ENCODE results near the gene SPSB1.

The SPSB1 gene

DNA sequence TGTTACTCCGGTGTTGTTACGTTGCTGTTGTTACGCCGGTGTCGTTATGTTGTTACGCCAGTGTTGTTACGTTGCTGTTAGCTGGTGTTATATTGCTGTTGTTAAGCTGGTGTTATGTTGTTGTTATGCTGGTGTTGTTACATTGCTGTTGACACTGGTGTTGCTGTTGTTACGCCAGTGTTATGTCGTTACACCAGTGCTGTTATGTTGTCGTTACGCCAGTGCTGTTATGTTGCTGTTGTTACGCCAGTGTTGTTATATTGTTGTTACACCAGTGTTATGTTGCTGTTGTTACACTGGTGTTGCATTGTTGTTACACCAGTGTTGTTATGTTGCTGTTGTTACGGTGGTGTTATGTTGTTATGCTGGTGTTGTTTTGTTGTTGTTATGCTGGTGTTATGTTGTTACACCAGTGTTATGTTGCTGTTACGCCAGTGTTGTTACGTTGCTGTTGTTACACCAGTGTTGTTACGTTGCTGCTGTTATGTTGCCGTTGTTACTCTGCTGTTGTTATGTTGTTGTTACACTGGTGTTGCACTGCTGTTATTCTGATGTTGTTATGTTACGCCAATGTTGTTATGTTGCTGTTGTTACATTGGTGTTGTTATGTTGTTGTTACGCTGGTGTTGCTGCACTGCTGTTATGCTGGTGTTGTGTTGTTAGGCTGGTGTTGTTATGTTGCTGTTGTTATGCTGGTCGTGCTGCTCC, 32.5 kb upstream of the SPSB1 start:
- DNase-seq, result no peak

DNA sequence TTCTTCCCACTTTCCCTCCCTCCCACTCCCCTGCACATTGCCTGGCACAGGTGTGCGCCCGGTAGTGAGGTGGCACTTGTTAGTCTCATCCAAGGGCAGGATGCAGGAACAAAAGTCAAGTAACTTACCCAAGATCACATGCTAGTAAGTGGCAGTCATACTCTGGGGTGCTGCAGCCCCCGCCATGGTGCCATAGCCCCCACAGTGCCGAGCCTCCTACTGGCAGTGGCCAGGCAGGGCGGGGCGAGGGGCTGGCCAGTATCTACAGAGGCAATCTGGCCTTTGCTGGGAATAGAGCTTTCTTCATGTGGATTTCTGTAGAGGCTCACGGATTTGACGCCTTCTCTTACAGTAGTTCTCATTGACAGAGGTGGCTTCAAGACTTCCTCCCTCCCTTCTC, 31.2 kb upstream of the SPSB1 start:
- no peak for DNase-seq

GRCh38 chr1:9262096-9262986, 30.4 kb upstream of the SPSB1 start:
- DNase-seq, result no peak

DNA sequence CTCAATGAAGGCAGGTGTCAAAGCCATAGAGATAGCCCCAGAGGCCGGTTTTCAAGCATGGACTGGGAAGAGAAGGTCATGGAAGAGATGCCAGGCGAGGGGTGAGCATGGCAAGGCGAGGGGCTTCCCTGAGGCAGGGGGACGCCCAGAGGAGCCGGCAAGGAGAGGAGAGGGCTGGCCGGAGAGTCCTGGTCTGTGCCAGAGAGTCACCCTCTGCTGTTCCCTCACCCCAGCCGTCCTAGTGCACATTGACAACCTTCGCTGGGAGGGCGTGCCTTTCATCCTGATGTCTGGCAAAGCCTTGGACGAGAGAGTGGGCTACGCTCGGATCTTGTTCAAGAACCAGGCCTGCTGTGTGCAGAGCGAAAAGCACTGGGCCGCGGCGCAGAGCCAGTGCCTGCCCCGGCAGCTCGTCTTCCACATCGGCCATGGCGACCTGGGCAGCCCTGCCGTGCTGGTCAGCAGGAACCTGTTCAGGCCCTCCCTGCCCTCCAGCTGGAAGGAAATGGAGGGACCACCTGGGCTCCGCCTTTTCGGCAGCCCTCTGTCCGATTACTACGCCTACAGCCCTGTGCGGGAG, 29.3 kb upstream of the SPSB1 start:
- DNase-seq, result no peak

- DNase-seq, result no peak
These were observed 28.5 kb upstream of the SPSB1 start for GRCh38 chr1:9263984-9264872.

- DNase-seq, result no peak
These were observed 27.7 kb upstream of the SPSB1 start for GRCh38 chr1:9265037-9265436.

DNA sequence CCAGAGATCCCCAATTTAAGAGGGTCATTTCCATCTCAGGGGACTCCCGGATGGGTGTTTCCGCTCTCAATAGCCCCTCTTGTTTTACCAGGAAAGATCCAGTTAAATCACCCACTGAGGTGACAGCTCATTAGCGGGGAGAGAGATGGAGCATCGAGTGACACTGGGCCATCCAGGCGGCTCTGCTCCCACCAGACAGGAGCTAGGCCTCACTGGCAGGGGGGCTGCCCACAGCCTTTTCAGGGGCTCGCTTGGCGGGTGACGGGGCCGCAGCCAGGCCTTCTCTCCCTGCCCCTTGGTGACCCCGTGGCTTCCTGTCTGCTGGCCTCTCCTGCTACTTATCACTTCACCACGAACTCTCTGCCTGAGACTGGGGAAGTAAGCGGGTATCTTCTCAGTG, 26.7 kb upstream of the SPSB1 start:
- no peak for DNase-seq

DNA sequence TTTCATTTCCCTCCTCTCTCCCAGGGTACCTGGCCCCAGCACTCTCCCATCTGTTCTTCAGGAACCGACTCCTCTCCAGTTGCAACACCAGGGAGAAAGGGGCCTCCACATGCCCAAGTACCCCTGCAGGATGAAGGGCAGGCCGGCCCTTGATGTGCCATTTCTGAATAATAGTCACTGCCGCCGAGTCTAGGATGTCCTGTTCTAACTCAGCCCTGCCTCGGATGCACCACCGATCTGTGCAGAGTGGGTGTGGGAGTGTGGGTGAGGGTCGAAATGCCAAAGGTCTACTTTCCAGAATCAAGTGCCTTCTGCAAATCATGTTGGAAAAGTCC, 25.4 kb upstream of the SPSB1 start:
- DNase-seq, result no peak

GRCh38 chr1:9267827-9268581, 24.7 kb upstream of the SPSB1 start:
- no peak for DNase-seq

DNA sequence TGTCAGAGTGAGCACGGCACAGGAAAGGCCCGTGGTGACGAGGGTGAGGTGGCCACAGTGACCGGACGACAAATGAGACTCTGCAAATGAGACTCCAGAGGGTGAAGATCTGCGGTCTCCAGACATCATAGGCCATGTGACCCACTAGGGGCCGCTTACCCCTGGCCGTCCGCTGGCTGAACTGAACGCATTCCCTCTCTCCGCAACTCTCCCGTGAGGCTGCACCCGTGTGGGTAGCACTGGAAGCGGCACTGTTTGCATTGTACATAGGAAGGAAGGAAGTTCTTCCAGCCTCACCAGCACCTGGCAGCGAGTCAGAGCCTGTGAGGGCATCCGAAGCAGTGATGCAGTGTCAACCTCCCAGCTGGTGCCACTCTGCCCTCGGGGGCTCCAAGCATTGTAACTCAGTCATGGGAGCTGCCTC, 23.6 kb upstream of the SPSB1 start:
- no peak for DNase-seq

DNA sequence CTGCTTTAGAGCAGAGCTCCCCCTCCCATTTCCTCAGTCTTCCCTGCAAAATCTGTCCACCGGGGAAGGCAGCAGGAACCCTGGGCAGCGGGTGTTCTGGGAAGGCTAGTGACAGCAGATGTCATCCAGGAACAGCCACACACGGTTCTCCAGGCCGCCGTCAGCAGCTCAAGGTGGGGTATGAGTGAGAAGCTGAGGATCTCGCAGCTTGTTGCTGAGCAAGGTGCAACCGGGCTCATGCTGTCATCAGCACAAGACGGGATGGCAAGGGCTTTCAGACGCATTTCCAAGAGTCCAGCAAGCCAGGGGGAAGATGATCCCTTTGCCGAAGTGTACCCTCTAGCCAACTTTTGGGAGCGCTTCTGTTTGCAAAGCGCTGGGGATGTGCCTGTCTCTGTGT, 23.0 kb upstream of the SPSB1 start:
- DNase-seq, result no peak

DNA sequence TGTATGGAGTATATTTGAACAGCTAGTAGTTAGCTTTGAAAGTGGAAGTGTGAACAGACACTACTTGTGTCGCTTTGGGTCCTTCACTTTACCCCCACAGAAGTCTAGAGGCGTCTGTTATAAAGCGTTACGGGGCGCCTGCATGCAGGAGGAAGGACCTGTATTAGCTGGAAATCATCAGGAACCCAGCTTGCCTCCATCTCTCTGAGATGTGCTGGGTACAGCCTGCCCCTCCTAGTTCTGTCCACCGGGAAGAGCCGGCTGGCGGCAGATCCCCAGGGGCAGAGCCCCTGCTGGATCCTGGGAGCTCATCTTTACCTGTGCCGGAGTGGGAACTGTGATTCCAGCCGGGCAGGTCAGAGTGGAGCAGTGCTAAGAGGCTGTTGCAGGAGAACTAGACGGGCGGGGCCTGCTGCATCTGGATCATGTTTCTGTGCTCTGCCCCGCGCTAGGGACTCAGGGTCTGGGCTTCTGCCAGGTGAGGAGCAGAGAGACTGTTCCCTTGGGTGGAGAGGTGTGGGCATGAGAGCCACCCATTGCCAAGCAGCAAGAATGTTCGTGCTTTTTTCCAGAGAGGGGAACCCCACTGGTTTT, 22.3 kb upstream of the SPSB1 start:
- no peak for DNase-seq

DNA sequence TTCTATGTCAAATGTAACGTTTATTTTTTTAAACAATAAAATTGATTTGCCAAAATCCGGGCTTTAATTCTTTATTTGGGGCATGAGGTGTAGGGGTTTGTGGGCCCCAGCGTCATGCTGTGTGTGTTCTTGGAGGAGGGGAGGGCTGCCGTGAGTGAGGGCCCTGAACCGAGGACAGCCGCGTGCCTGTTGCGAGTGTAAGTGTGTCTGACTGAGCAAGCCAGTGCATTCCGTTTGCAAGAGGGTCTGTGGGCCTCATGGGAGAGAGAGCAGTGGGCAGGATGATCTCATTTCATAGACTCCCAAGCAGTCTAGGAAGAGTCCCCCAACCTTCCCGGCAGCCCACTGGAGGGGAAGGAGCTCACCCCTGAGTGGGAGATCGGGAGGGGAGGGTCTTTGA, 21.4 kb upstream of the SPSB1 start:
- DNase-seq, result no peak

GRCh38 chr1:9271861-9272595, 20.7 kb upstream of the SPSB1 start:
- no peak for DNase-seq

GRCh38 chr1:9273177-9273576, 19.5 kb upstream of the SPSB1 start:
- DNase-seq, result no peak

GRCh38 chr1:9275161-9275560, 17.5 kb upstream of the SPSB1 start:
- no peak for DNase-seq

DNA sequence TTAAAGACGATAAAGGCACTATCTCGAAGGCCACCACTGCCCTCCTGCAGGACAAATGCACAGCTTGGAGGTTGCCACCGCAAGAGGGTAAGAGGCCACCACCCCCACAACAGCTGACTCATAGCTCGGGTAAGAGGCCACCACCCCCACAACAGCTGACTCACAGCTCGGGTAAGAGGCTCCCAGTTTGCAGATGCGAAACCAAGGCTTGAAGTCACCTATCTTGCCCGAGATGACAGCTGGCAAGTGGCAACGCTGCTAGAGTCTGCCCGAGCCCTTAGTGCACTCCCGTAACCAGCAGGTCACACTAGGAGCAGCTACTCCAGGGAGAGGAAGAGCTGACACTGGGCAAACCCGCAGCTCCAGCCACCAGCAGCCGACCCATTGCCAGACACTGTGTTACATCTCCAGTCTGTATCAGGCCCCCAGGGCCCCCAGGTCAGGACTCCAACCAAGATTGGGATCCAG, 17.1 kb upstream of the SPSB1 start:
- DNase-seq, result no peak

DNA sequence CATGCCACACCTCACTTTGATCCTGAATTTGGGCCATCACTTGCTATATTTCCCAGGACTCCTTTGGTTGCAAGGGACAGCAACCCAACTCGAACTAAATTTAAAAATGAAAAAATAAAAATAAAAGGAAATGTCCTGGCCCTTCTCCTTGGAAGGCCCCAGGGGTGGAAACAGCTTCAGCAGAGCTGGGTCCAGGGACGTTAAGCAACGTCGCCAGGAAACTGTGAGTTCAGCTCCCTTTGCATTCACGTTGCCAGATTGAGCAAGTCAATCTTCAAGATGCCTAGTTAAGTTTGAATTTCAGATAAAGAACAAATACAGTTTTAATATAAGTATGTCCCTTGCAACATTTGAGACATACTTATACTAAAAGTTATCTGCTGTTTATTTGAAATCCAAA, 14.6 kb upstream of the SPSB1 start:
- no peak for DNase-seq

DNA sequence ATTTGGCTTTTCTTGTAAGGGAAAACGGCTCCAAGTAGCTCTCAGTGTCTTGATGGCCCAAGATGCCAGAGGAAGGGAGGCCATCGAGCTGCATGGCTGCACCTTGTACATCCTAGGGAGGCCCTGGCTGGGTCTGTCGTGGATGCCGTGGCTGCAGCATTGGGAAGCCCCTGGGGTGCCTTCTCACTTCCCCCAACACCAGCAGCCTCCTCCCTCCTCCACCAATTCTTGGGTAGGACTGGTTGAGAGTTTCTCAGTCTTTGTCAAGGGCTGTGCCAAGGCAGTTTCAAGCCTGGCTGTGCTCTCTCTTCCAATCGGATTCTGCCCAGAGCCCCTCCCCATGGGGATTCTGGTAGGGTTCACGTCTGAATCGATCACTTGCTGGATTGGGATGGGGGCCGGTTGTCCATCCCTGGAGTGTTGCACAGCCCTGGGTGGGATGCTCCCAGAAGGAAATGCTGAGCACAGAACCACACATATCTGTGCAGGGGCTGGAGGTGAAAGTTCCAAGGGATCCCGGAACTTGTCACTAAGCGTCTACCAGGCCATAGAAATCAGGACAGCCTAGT, 14.0 kb upstream of the SPSB1 start:
- DNase-seq, result no peak

DNA sequence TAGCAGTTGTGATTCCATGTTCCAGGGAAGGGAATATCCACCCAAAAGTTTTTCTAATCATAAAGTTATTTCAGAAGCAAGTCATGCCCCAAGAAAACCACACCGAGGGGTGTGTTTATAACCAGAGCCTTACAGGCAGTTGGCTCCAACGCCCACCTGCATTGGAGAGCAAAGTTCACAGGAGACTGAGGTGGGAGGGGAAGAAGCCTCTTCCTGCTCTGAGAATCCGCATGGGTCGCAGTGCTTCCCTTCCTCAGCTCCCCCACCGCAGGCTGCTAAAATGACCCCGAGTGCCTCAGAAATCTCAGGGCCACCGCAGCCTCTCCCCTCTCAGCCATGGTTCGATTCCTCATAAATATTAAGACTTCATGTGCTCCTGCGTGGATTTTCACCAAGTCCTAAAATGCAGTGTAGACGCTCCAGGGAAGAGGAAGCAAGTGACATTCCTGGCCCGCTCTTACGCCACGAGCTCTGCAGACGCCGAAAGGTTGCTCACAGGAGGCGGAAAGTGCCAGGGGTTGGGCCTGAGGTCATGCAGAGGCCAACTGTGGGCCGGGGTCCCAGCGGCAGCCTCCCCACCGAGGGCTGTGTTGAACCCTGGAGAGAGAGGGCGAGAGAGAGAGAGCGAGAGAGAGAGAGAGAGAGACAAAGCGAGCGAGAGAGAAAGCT, 13.4 kb upstream of the SPSB1 start:
- DNase-seq, result no peak
